PC-9 (cell line): ENCODE measurements around the gene SYNDIG1L. TPM values are rescaled to one million over a fixed set of nuclear protein-coding genes. Genes with fewer than 3 reads are reported as not detected.

ENCODE experiments used
- BruUV-seq: library from RNA; stranded (reverse); fragments of 400-500 nt; replicated peaks from 2 replicates; lab custom pipeline; 2021; lab: Mats Ljungman, UMichigan
- CTCF ChIA-PET: fragments of 300-600 bp; sonication (Branson Sonifier 250); formaldehyde crosslinking; loops from one replicate; lab custom pipeline; 2022; ENCODE audit warnings: antibody characterized with exemption; lab: Charles Lee
- POLR2A ChIA-PET: fragments of 300-600 bp; sonication (Branson Sonifier 250); formaldehyde crosslinking; loops from one replicate; lab custom pipeline; 2022; ENCODE audit warnings: antibody characterized with exemption; ENCODE audit not compliant: unreplicated experiment; lab: Charles Lee
- DNase-seq, 2 experiments: peaks; one replicate each; pipeline versions ENCODE4 v3.0.0 to v3.0.0-alpha.2; 2015 to 2022; ENCODE audit warnings: mixed read lengths in 1 of 2
- H2AFZ ChIP-seq: fragments of 200-600 bp; sonication (generic); 2 replicates; pipeline ENCODE4 v1.8.1; 2017; ENCODE audit warnings: antibody characterized with exemption
- H3F3A ChIP-seq: fragments of 200-600 bp; sonication (generic); 2 replicates; pipeline ENCODE4 v1.8.1; 2017; ENCODE audit warnings: antibody characterized with exemption, mild to moderate bottlenecking, low read depth; ENCODE audit not compliant: insufficient read depth
- H3K27ac ChIP-seq: fragments of 200-600 bp; sonication (generic); 2 replicates; pipeline ENCODE4 v1.6.1; 2016; ENCODE audit warnings: mixed run types
- H3K27me3 ChIP-seq: fragments of 200-600 bp; sonication (generic); 2 replicates; pipeline ENCODE4 v1.6.1; 2016; ENCODE audit warnings: low read depth, mixed run types; ENCODE audit not compliant: insufficient read depth
- H3K36me3 ChIP-seq: fragments of 200-600 bp; sonication (generic); 2 replicates; pipeline ENCODE4 v1.6.1; 2016; ENCODE audit warnings: low read depth, mixed run types
- H3K4me1 ChIP-seq: fragments of 200-600 bp; sonication (generic); replicated peaks from 2 replicates; pipeline ENCODE4 v1.6.1; 2016; ENCODE audit warnings: mixed run types; ENCODE audit not compliant: insufficient read depth
- H3K4me2 ChIP-seq: fragments of 200-600 bp; sonication (generic); 2 replicates; pipeline ENCODE4 v1.6.1; 2017; ENCODE audit warnings: mixed run types
- H3K4me3 ChIP-seq: fragments of 200-600 bp; sonication (generic); 2 replicates; pipeline ENCODE4 v1.6.1; 2016; ENCODE audit warnings: mixed run types
- H3K79me2 ChIP-seq: fragments of 200-600 bp; sonication (generic); 2 replicates; pipeline ENCODE4 v1.6.1; 2017; ENCODE audit warnings: low read depth, mixed run types
- H3K9me2 ChIP-seq: fragments of 200-600 bp; sonication (generic); 2 replicates; pipeline ENCODE4 v1.8.1; 2017; ENCODE audit warnings: mild to moderate bottlenecking; ENCODE audit not compliant: insufficient read depth
- H3K9me3 ChIP-seq: fragments of 200-600 bp; sonication (generic); 2 replicates; pipeline ENCODE4 v1.8.1; 2016; ENCODE audit warnings: low read depth; ENCODE audit not compliant: insufficient read depth
- H4K20me1 ChIP-seq: fragments of 200-600 bp; sonication (generic); 2 replicates; pipeline ENCODE4 v1.8.1; 2017; ENCODE audit not compliant: insufficient read depth
- CTCF ChIP-seq: fragments of 200-600 bp; sonication (generic); conservative IDR thresholded peaks from 2 replicates; pipeline ENCODE4 v1.6.1; 2017; ENCODE audit warnings: mixed run types, antibody characterized with exemption, mild to moderate bottlenecking, moderate library complexity
- EZH2 ChIP-seq: fragments of 200-600 bp; sonication (generic); IDR thresholded peaks from 2 replicates; pipeline ENCODE4 v1.8.0; 2017; ENCODE audit warnings: antibody characterized with exemption, low read depth
- intact Hi-C: fragments of 100-400 bp; cut with micrococcal nuclease; formaldehyde crosslinking; loops from one replicate; pipeline ENCODE4 v1.10.0; 2022; ENCODE audit not compliant: unreplicated experiment
- total RNA-seq: library from RNA; stranded (reverse); gene quantifications from 2 replicates; pipeline ENCODE4 v1.2.3, GENCODE V29; 2021

The SYNDIG1L gene
- total RNA-seq, 1 experiment from 2014 or later: 0.52 TPM

- H3K27me3 ChIP-seq: no peaks in the 10 kb centered on the region
- no TSS peak for BruUV-seq
- intact Hi-C loops: no loop called here
Measured at GRCh38 chr14:74368441-74368840, 57.6 kb downstream of the SYNDIG1L start.

DNA sequence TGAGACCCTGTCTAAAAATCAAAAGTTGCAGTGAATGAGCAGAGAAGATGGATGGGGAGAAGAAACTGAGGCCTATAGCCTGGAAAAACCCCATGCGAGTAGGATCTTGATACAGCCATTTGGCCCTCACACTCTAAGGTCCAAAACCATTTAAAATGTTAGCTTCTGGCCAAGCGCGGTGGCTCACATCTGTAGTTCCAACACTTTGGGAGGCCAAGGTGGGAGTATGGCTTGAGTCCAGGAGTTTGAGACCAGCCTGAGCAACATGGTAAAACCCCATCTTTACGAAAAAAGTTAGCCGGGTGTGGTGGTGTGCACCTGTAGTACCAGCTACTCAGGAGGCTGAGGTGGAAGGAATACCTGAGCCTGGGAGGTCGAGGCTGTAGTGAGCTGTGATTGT is 58.0 kb downstream of the SYNDIG1L start:
- TF ChIP-seq CTCF (no peak), EZH2 (no peak)
- H3K9me2 ChIP-seq: no peaks in the 10 kb centered on the region
- no peak overlapping the region for H3K4me3 ChIP-seq
- H2AFZ ChIP-seq: no peak overlapping the region
- H3K79me2 ChIP-seq: no peaks in the 10 kb centered on the region
- no peaks in the 10 kb centered on the region for H3K9me3 ChIP-seq
- no peaks in the 10 kb centered on the region for H3K27me3 ChIP-seq
- intact Hi-C loops: no loop called here
- H3K36me3 ChIP-seq: no peaks in the 10 kb centered on the region
- no peaks in the 10 kb centered on the region; the same call in 1 of the 2 replicates for H3F3A ChIP-seq
- H3K4me1 ChIP-seq: no peaks in the 10 kb centered on the region
- BruUV-seq: no TSS peak
- ChIA-PET CTCF (interaction anchor here (0.7 kb wide), 2 partner anchors 31 to 124 kb away, joined by 3 read pairs; no protein-coding TSS in a partner anchor), POLR2A (interaction anchor here (0.8 kb wide), 1 partner anchor 341 kb away, joined by 10 read pairs; no protein-coding TSS in a partner anchor)
- no peaks in the 10 kb centered on the region for H4K20me1 ChIP-seq
- no peak for DNase-seq
- H3K27ac ChIP-seq: no peak overlapping the region
- no peak overlapping the region for H3K4me2 ChIP-seq

More at GRCh38 chr14:74368441-74368840, 57.6 kb downstream of the SYNDIG1L start:
- no peak for DNase-seq
- no peaks in the 10 kb centered on the region for H3K4me1 ChIP-seq
- no peaks in the 10 kb centered on the region for H3K9me2 ChIP-seq
- TF ChIP-seq EZH2: no peak
- TF ChIP-seq CTCF: no peak
- H3K27ac ChIP-seq: no peak overlapping the region
- no peaks in the 10 kb centered on the region for H3K9me3 ChIP-seq
- H3K4me3 ChIP-seq: no peak overlapping the region
- no peaks in the 10 kb centered on the region for H4K20me1 ChIP-seq
- no peak overlapping the region for H2AFZ ChIP-seq
- no peak overlapping the region for H3K4me2 ChIP-seq
- ChIA-PET CTCF (interaction anchor here (0.7 kb wide), 2 partner anchors 30 to 123 kb away, joined by 3 read pairs; no protein-coding TSS in a partner anchor), POLR2A (interaction anchor here (0.8 kb wide), 1 partner anchor 341 kb away, joined by 10 read pairs; no protein-coding TSS in a partner anchor)
- H3K79me2 ChIP-seq: no peaks in the 10 kb centered on the region
- no peaks in the 10 kb centered on the region for H3K36me3 ChIP-seq
- H3F3A ChIP-seq: no peaks in the 10 kb centered on the region; the same call in 1 of the 2 replicates

DNA sequence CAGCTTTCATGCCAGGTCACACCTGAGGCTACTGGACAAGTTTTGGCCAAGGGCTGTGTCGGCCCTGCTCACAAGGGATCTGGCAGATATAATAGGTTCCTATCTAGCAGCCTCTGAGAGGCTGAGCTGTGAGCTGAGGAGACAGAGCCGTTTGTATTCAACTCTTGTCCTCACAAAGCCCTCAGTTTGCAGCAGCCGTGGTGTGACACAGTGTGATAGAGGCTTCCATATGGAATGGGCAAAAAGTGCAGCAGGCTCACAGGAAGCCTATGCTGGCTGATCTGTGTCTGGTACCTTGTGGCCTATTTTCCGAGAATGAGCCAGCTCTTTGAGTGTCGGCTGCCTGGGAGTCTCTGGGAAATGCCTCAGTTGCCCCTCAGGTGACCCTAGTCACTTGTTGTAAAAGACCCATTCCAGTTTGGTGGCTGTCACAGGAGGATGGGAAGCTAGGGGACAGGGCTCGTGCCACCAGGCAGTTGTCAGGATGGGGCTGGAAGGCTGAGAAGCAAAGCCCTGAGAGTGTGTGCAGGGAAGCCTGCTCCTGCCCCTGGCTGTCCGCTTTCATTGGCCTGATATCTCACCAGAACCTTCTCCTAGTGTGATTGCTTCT is 61.6 kb downstream of the SYNDIG1L start:
- no peaks in the 10 kb centered on the region; the same call in 1 of the 2 replicates for H3F3A ChIP-seq
- ChIA-PET POLR2A (interaction anchor here (0.6 kb wide), 1 partner anchor 148 kb away, joined by 4 read pairs; no protein-coding TSS in a partner anchor), CTCF (interaction anchor here (0.8 to 1.7 kb wide), 3 partner anchors 76 to 117 kb away, joined by 3 to 7 read pairs (median 3); no protein-coding TSS in a partner anchor)
- BruUV-seq: no TSS peak
- intact Hi-C loops: loop anchor here (5.0 kb wide), 1 partner anchor 543 kb away; no protein-coding TSS in a partner anchor
- no peak for TF ChIP-seq CTCF
- no peak for TF ChIP-seq EZH2
- no peak overlapping the region for H3K4me2 ChIP-seq
- no peak overlapping the region for H2AFZ ChIP-seq
- no peaks in the 10 kb centered on the region for H3K79me2 ChIP-seq
- H3K27me3 ChIP-seq: no peaks in the 10 kb centered on the region
- H3K4me3 ChIP-seq: no peak overlapping the region
- no peaks in the 10 kb centered on the region for H3K4me1 ChIP-seq
- H3K27ac ChIP-seq: no peak overlapping the region
- no peaks in the 10 kb centered on the region for H3K9me2 ChIP-seq
- no peaks in the 10 kb centered on the region for H4K20me1 ChIP-seq
- H3K36me3 ChIP-seq: no peaks in the 10 kb centered on the region
- no peaks in the 10 kb centered on the region for H3K9me3 ChIP-seq
- DNase-seq: no peak
